ENCODE data around the gene SPON1. TPM values are rescaled to one million over a fixed set of nuclear protein-coding genes. Genes with fewer than 3 reads are reported as not detected.

SPON1 gene
- total and polyA plus RNA-seq, 10 of the 15 experiments (the other 5 are each of a cell fraction or from before 2014, with no cell fraction given), result 0.13 to 1.1 (median 0.18) TPM; not detected in 5

GRCh38 chr11:14070896-14071295 is 108.4 kb downstream of the SPON1 start:
- Histone ChIP-seq H3K27me3 (replicated peaks in 1 of 2; ENCODE audit: control insufficient read depth in 2 of 2, insufficient read depth in 2 of 2, low read length in 1 of 2) (no peaks in the 10 kb centered on the region; a peak in 1 of 4 replicates), H3K4me3 (no peak overlapping the region), H3K4me1 (ENCODE audit: control insufficient read depth, insufficient read depth, low read length) (no peaks in the 10 kb centered on the region), H4K20me1 (ENCODE audit: control insufficient read depth, insufficient read depth) (no peaks in the 10 kb centered on the region), H2AFZ (ENCODE audit: control insufficient read depth, low read depth, low read length) (no peak overlapping the region), H3K9me3 (replicated peaks; ENCODE audit: control insufficient read depth, insufficient read depth, low read length) (no peaks in the 10 kb centered on the region; the same call in 2 of the 3 replicates), H3K79me2 (ENCODE audit: control insufficient read depth, insufficient read depth, low read length) (no peaks in the 10 kb centered on the region), H3K9ac (ENCODE audit: control insufficient read depth, insufficient read depth, low read length) (no peak overlapping the region), H3K4me2 (ENCODE audit: control insufficient read depth, insufficient read depth) (no peak overlapping the region), H3K36me3 (ENCODE audit: control insufficient read depth in 2 of 2, insufficient read depth in 2 of 2, low read length in 1 of 2) (no peaks in the 10 kb centered on the region), H3K27ac (ENCODE audit: control insufficient read depth, insufficient read depth) (no peak overlapping the region)
- ChIA-PET RAD21 (ENCODE audit: unreplicated experiment) (no interaction called here), CTCF (no interaction called here), POLR2A (no interaction called here), SMC1A (ENCODE audit: uncharacterized antibody, unreplicated experiment) (no interaction called here)
- in situ Hi-C loops (cut with MboI) (no loop called here), intact Hi-C loops (cut with micrococcal nuclease; ENCODE audit: unreplicated experiment) (no loop called here)
- no peak for DNase-seq (ENCODE audit: low read depth, low spot score)
- BruUV-seq (replicated peaks), result no TSS peak
- WGBS (ENCODE audit: insufficient coverage, insufficient replicate concordance, low lambda C conversion rate, missing lambda C conversion rate), result 93% methylated on average over 1 of the region's 1 CpG
- no peak for ATAC-seq
- no peak for FAIRE-seq
- TF ChIP-seq KDM1A (IDR thresholded peaks at IDR 0.05; ENCODE audit: borderline replicate concordance) (no peak), SIX5 (IDR thresholded peaks at IDR 0.05; ENCODE audit: low read depth, low read length, severe bottlenecking) (no peak), TCF12 (IDR thresholded peaks at IDR 0.05; ENCODE audit: low read depth, low read length) (no peak), ZNF207 (IDR thresholded peaks at IDR 0.05; ENCODE audit: borderline replicate concordance) (no peak), E2F4 (IDR thresholded peaks at IDR 0.05; ENCODE audit: low read depth, low read length) (no peak), MTA2 (IDR thresholded peaks at IDR 0.05; ENCODE audit: low read depth) (no peak), POLR2A (IDR thresholded peaks at IDR 0.05; ENCODE audit: low read depth, low read length) (no peak), SKIL (IDR thresholded peaks at IDR 0.05; ENCODE audit: low read depth, poor library complexity, severe bottlenecking) (no peak), CEBPB (IDR thresholded peaks at IDR 0.05; ENCODE audit: borderline replicate concordance in 1 of 2, low read depth in 2 of 2, low read length in 2 of 2) (no peak), JUNB (IDR thresholded peaks at IDR 0.05) (no peak), CTCF (IDR thresholded peaks at IDR 0.05 in 2 of 3, conservative IDR thresholded peaks at IDR 0.05 in 1 of 3; ENCODE audit: control insufficient read depth in 2 of 3, extremely low read depth in 1 of 3, insufficient read depth in 1 of 3, low read depth in 3 of 3, low read length in 3 of 3) (no peak), IRF4 (IDR thresholded peaks at IDR 0.05; ENCODE audit: low read depth, low read length) (no peak), CUX1 (IDR thresholded peaks at IDR 0.05; ENCODE audit: insufficient replicate concordance, low read depth, low read length) (no peak)
- TF ChIP-seq, protein P1, sequence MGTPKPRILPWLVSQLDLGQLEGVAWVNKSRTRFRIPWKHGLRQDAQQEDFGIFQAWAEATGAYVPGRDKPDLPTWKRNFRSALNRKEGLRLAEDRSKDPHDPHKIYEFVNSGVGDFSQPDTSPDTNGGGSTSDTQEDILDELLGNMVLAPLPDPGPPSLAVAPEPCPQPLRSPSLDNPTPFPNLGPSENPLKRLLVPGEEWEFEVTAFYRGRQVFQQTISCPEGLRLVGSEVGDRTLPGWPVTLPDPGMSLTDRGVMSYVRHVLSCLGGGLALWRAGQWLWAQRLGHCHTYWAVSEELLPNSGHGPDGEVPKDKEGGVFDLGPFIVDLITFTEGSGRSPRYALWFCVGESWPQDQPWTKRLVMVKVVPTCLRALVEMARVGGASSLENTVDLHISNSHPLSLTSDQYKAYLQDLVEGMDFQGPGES (IDR thresholded peaks at IDR 0.05), result no peak
